MM.1S (cell line): Measurements from ENCODE around the gene C3.

Experiments used
- DNase-seq: peaks from one replicate; pipeline ENCODE4 v3.0.0-alpha.2; 2015
- H2AFZ ChIP-seq: fragments of 300-600 bp; sonication (generic); 2 replicates; pipeline ENCODE4 v1.6.0; 2016; ENCODE audit warnings: antibody characterized with exemption, low read length
- H3F3A ChIP-seq: fragments of 300-600 bp; sonication (generic); 2 replicates; pipeline ENCODE4 v1.6.1; 2016; ENCODE audit warnings: mild to moderate bottlenecking, antibody characterized with exemption, low read length, moderate library complexity, mixed read lengths; ENCODE audit not compliant: insufficient read depth
- H3K27ac ChIP-seq: fragments of 300-600 bp; sonication (generic); 2 replicates; pipeline ENCODE4 v1.5.1; 2016; ENCODE audit warnings: mild to moderate bottlenecking, low read length
- H3K27me3 ChIP-seq: fragments of 300-600 bp; sonication (generic); replicated peaks from 2 replicates; pipeline ENCODE4 v1.6.0; 2016; ENCODE audit warnings: low read length; ENCODE audit not compliant: insufficient read depth
- H3K36me3 ChIP-seq: fragments of 300-600 bp; sonication (generic); replicated peaks from 2 replicates; pipeline ENCODE4 v1.6.1; 2016; ENCODE audit warnings: mild to moderate bottlenecking, low read length, mixed read lengths; ENCODE audit not compliant: insufficient read depth
- H3K4me1 ChIP-seq: fragments of 300-600 bp; sonication (generic); 2 replicates; pipeline ENCODE4 v1.6.1; 2016; ENCODE audit warnings: low read length, mixed read lengths
- H3K4me2 ChIP-seq: fragments of 300-600 bp; sonication (generic); 2 replicates; pipeline ENCODE4 v1.6.0; 2016; ENCODE audit warnings: low read depth, low read length
- H3K4me3 ChIP-seq: fragments of 300-600 bp; sonication (generic); 2 replicates; pipeline ENCODE4 v1.5.1; 2016; ENCODE audit warnings: low read length, mixed read lengths
- H3K79me2 ChIP-seq: fragments of 300-600 bp; sonication (generic); 2 replicates; pipeline ENCODE4 v1.6.1; 2016; ENCODE audit warnings: mixed run types, low read length, mixed read lengths
- H3K9ac ChIP-seq: fragments of 300-600 bp; sonication (generic); 2 replicates; pipeline ENCODE4 v1.6.1; 2016; ENCODE audit warnings: low read length, mixed read lengths
- H3K9me2 ChIP-seq: fragments of 300-600 bp; sonication (generic); replicated peaks from 2 replicates; pipeline ENCODE4 v1.6.1; 2016; ENCODE audit warnings: mild to moderate bottlenecking, low read length, mixed read lengths; ENCODE audit not compliant: insufficient read depth
- H3K9me3 ChIP-seq: fragments of 300-600 bp; sonication (generic); replicated peaks from 2 replicates; pipeline ENCODE4 v1.6.1; 2016; ENCODE audit warnings: mild to moderate bottlenecking, low read length, mixed read lengths; ENCODE audit not compliant: insufficient read depth
- H4K20me1 ChIP-seq: fragments of 300-600 bp; sonication (generic); 2 replicates; pipeline ENCODE4 v1.6.1; 2016; ENCODE audit warnings: mild to moderate bottlenecking, low read length, moderate library complexity, mixed read lengths; ENCODE audit not compliant: insufficient read depth
- CTCF ChIP-seq: fragments of 300-600 bp; sonication (generic); IDR thresholded peaks from 2 replicates; pipeline ENCODE4 v1.5.1; 2016; ENCODE audit warnings: antibody characterized with exemption, low read length, mixed read lengths
- EZH2 ChIP-seq: fragments of 300-600 bp; sonication (generic); optimal IDR thresholded peaks from 2 replicates; pipeline ENCODE3; 2017; ENCODE audit warnings: low read depth, mild to moderate bottlenecking, antibody characterized with exemption, low read length, mixed read lengths
- EZH2phosphoT487 ChIP-seq: fragments of 300-600 bp; sonication (generic); IDR thresholded peaks from 2 replicates; pipeline ENCODE4 v1.6.1; 2018; ENCODE audit warnings: antibody characterized with exemption, low read length

The C3 gene

DNA sequence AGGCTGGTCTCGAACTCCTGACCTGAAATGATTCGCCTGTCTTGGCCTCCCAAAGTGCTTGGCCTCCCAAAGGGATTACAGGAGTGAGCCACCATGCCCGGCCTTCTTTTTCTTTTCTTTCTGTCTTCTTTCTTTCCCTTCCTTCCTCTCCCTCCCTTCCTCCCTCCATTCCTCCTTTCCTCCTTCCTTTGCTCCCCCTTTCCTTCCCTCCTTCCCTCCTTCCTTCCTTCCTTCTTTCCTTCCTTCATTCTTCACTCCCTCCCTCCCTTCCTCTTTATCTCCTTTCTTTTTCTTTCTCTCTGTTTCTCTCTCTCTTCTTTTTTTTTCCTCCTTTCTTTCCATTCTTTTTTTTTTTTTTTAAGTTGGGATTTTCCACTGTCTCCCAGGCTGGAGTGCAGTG, 12.1 kb downstream of the C3 start:
- Histone ChIP-seq H3K27me3 (peaks cover 80% of the 10 kb centered on the region), H4K20me1 (no peaks in the 10 kb centered on the region)

DNA sequence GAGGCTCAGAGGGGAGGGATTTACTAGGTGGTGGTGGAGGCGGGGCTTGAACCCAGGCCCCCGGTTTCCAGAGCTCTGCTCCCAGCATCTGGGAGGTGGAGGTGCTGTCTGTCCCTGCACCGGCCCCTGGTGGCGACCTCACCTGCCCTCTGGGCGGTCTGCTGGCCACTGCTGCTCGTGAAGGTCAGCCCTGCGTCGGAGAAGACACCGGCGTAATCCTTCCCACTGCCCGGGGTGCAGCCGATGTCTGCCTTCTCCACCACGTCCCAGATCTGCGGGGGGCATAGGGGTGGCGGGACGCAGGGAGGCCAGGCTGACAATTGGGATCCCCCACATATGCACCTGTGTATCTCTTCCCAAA, 12.8 kb downstream of the C3 start:
- H3K4me2 ChIP-seq, result no peak overlapping the region
- no peaks in the 10 kb centered on the region for H3K79me2 ChIP-seq
- H3K4me1 ChIP-seq, result no peaks in the 10 kb centered on the region
- TF ChIP-seq EZH2 (no peak), CTCF (no peak), EZH2phosphoT487 (no peak)
- DNase-seq, result no peak
- H3K36me3 ChIP-seq, result no peaks in the 10 kb centered on the region
- H3K27ac ChIP-seq, result no peak overlapping the region
- peaks cover 84% of the 10 kb centered on the region for H3K27me3 ChIP-seq
- no peak overlapping the region for H2AFZ ChIP-seq
- no peaks in the 10 kb centered on the region for H3K9me2 ChIP-seq
- H3K4me3 ChIP-seq, result no peak overlapping the region
- H3K9me3 ChIP-seq, result no peaks in the 10 kb centered on the region
- H3K9ac ChIP-seq, result no peak overlapping the region
- no peaks in the 10 kb centered on the region for H3F3A ChIP-seq
- no peaks in the 10 kb centered on the region for H4K20me1 ChIP-seq

More for the DNA sequence above, 12.1 kb downstream of the C3 start:
- H3K36me3 ChIP-seq, result no peaks in the 10 kb centered on the region
- no peak overlapping the region for H2AFZ ChIP-seq
- H3K79me2 ChIP-seq, result no peaks in the 10 kb centered on the region
- no peak for TF ChIP-seq CTCF
- no peak for TF ChIP-seq EZH2
- no peak for TF ChIP-seq EZH2phosphoT487
- no peaks in the 10 kb centered on the region for H3K4me1 ChIP-seq
- H3K9ac ChIP-seq, result no peak overlapping the region
- H3K9me3 ChIP-seq, result no peaks in the 10 kb centered on the region
- no peaks in the 10 kb centered on the region for H3F3A ChIP-seq
- no peaks in the 10 kb centered on the region for H3K9me2 ChIP-seq
- no peak for DNase-seq
- no peak overlapping the region for H3K27ac ChIP-seq
- no peak overlapping the region for H3K4me3 ChIP-seq
- no peak overlapping the region for H3K4me2 ChIP-seq

GRCh38 chr19:6707011-6707657, 13.3 kb downstream of the C3 start:
- Histone ChIP-seq H3K4me3 (no peak overlapping the region), H3F3A (no peaks in the 10 kb centered on the region), H3K79me2 (no peaks in the 10 kb centered on the region), H3K4me2 (no peak overlapping the region), H3K4me1 (no peaks in the 10 kb centered on the region), H3K9me2 (no peaks in the 10 kb centered on the region), H4K20me1 (no peaks in the 10 kb centered on the region), H3K27ac (no peak overlapping the region), H3K9ac (no peak overlapping the region), H3K27me3 (peaks cover 84% of the 10 kb centered on the region), H3K9me3 (no peaks in the 10 kb centered on the region), H2AFZ (no peak overlapping the region), H3K36me3 (no peaks in the 10 kb centered on the region)
- no peak for DNase-seq
- no peak for TF ChIP-seq EZH2phosphoT487
- TF ChIP-seq CTCF, result no peak
- no peak for TF ChIP-seq EZH2
